ENCODE measurements around the gene ADGRG1. TPM values are rescaled to one million over a fixed set of nuclear protein-coding genes. Genes with fewer than 3 reads are reported as not detected.

The ADGRG1 gene
- total RNA-seq, 1 experiment from 2014 or later: 13.1 TPM

DNA sequence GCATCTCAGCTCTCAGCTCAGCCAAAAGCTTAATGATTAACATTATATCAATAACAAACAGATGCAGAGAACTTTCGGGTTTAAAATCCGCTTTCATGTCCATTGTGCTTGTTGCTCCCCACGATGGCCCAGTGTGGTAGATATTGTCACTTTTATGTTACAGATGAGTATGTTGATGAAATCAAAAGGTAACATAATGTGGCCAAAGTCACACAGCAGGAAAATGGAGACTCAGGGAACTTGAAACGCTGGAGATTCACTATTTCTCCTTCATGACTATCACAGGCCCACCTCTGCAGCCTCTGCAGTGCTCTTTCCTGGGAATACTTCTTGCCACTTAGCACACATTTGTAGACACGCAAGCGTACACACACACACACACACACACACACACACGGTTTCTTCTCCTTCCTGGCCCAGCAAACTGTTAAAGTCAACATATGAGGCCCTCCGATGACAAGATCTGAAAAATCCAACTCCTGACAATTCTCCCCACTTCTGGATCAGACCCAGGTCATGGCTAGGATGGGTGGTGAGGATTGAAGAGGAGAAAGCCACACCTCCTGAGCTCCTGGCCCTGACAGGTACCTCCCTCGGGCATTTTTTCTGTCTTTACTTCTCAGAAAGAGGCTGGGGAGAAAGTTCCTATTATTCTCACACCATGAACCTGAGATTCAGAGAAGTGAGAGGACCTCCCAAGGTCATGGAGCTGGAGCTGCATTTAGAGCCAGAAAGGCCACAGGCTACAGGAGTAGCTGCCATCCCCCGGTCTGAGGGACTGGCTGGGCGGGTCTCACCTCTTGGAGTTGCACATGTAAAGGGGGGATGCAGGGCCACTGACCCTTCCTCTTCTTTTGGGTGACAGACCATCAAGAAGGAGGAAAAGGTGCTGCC is 75.8 kb downstream of the ADGRG1 start:
- no peaks in the 10 kb centered on the region for H3K36me3 ChIP-seq (ENCODE audit: control insufficient read depth, insufficient read depth, low read length)
- intact Hi-C loops (cut with micrococcal nuclease; ENCODE audit: unreplicated experiment) (no loop called here), in situ Hi-C loops (cut with HindIII; ENCODE audit: low pct_unique_long_range_greater_than_20kb, low sequenced_read_pairs) (no loop called here)
- no peak for DNase-seq (ENCODE audit: low read depth, low spot score)
- POLR2A ChIA-PET: interaction anchor here (0.6 kb wide), 1 partner anchor 99 kb away, joined by 5 read pairs; no protein-coding TSS in a partner anchor
- TF ChIP-seq, protein P1, sequence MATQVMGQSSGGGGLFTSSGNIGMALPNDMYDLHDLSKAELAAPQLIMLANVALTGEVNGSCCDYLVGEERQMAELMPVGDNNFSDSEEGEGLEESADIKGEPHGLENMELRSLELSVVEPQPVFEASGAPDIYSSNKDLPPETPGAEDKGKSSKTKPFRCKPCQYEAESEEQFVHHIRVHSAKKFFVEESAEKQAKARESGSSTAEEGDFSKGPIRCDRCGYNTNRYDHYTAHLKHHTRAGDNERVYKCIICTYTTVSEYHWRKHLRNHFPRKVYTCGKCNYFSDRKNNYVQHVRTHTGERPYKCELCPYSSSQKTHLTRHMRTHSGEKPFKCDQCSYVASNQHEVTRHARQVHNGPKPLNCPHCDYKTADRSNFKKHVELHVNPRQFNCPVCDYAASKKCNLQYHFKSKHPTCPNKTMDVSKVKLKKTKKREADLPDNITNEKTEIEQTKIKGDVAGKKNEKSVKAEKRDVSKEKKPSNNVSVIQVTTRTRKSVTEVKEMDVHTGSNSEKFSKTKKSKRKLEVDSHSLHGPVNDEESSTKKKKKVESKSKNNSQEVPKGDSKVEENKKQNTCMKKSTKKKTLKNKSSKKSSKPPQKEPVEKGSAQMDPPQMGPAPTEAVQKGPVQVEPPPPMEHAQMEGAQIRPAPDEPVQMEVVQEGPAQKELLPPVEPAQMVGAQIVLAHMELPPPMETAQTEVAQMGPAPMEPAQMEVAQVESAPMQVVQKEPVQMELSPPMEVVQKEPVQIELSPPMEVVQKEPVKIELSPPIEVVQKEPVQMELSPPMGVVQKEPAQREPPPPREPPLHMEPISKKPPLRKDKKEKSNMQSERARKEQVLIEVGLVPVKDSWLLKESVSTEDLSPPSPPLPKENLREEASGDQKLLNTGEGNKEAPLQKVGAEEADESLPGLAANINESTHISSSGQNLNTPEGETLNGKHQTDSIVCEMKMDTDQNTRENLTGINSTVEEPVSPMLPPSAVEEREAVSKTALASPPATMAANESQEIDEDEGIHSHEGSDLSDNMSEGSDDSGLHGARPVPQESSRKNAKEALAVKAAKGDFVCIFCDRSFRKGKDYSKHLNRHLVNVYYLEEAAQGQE (IDR thresholded peaks at IDR 0.05; ENCODE audit: insufficient read depth in 1 of 2, low read depth in 2 of 2, low read length in 1 of 2): no peak
- no peaks in the 10 kb centered on the region for H3K9me3 ChIP-seq (ENCODE audit: control insufficient read depth, insufficient read depth, low read depth, low read length)
- no peak for ATAC-seq
- no TSS peak for BruUV-seq (replicated peaks)
- CTCF ChIA-PET: no interaction called here
- no peaks in the 10 kb centered on the region for H3K4me1 ChIP-seq (ENCODE audit: control insufficient read depth, insufficient read depth, low read length)
- no peak overlapping the region for H3K27ac ChIP-seq (ENCODE audit: low read length)
- no peak overlapping the region for H3K4me3 ChIP-seq (ENCODE audit: low read depth in 2 of 2, low read length in 2 of 2)
- H3K27me3 ChIP-seq (ENCODE audit: control insufficient read depth, insufficient read depth, low read length): no peaks in the 10 kb centered on the region

DNA sequence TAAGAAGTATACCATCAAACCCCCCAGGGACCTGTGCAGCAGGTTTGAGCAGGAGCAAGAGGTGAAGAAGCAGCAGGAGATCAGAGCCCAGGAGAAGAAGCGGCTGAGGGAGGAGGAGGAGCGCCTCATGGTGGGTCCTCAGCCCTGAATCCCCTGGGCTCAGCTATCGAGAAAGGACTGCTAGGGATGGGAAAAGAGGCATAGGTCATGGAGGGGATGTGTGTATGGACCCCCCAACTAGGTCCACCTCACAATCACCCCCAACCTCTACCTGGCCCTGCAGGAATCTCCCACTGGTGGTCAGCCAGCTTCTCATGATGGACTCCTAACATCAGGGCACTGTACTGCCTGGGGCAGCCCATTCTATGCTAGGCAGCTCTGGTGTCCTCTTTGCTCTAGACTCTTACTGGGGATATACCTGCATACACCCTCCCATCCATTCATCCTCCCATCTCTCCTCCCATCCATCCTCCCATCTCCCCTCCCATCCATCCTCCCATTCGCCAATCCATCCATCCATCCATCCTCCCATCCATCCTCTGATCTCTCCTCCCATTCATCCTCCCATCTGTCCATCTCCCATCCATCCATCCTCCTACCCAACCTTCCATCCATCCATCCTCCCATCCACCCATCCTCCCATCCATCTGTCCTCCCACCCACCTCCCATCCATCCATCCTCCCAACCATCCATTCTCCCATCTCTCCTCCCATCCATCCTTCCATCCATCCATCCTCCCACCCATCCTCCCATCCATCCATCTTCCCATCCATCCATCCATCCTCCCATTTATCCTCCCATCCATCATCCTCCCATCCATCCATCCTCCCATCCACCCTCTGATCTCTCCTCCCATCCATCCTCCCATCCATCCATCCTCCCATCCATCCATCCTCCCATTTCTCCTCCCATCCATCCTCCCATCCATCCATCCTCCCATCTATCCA is 76.7 kb downstream of the ADGRG1 start:
- Histone ChIP-seq H3K9me3 (ENCODE audit: control insufficient read depth, insufficient read depth, low read depth, low read length) (no peaks in the 10 kb centered on the region), H3K4me1 (ENCODE audit: control insufficient read depth, insufficient read depth, low read length) (no peaks in the 10 kb centered on the region), H3K36me3 (ENCODE audit: control insufficient read depth, insufficient read depth, low read length) (no peaks in the 10 kb centered on the region), H3K27me3 (ENCODE audit: control insufficient read depth, insufficient read depth, low read length) (no peaks in the 10 kb centered on the region; the same call in 1 of the 2 replicates), H3K27ac (ENCODE audit: low read length) (no peak overlapping the region), H3K4me3 (ENCODE audit: low read depth in 2 of 2, low read length in 2 of 2) (no peak overlapping the region)
- no peak for DNase-seq (ENCODE audit: low read depth, low spot score)
- intact Hi-C loops (cut with micrococcal nuclease; ENCODE audit: unreplicated experiment) (no loop called here), in situ Hi-C loops (cut with HindIII; ENCODE audit: low pct_unique_long_range_greater_than_20kb, low sequenced_read_pairs) (no loop called here)
- TF ChIP-seq TCF7L2 (IDR thresholded peaks at IDR 0.05; ENCODE audit: low read depth, low read length) (no peak), SIN3A (IDR thresholded peaks at IDR 0.05; ENCODE audit: borderline replicate concordance, insufficient read depth, low read depth, low read length) (no peak), POLR2AphosphoS5 (IDR thresholded peaks at IDR 0.05; ENCODE audit: low read depth, low read length) (no peak)
- TF ChIP-seq, protein P2, sequence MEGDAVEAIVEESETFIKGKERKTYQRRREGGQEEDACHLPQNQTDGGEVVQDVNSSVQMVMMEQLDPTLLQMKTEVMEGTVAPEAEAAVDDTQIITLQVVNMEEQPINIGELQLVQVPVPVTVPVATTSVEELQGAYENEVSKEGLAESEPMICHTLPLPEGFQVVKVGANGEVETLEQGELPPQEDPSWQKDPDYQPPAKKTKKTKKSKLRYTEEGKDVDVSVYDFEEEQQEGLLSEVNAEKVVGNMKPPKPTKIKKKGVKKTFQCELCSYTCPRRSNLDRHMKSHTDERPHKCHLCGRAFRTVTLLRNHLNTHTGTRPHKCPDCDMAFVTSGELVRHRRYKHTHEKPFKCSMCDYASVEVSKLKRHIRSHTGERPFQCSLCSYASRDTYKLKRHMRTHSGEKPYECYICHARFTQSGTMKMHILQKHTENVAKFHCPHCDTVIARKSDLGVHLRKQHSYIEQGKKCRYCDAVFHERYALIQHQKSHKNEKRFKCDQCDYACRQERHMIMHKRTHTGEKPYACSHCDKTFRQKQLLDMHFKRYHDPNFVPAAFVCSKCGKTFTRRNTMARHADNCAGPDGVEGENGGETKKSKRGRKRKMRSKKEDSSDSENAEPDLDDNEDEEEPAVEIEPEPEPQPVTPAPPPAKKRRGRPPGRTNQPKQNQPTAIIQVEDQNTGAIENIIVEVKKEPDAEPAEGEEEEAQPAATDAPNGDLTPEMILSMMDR (IDR thresholded peaks at IDR 0.05): no peak
- TF ChIP-seq, protein P1 (IDR thresholded peaks at IDR 0.05; ENCODE audit: insufficient read depth in 1 of 2, low read depth in 2 of 2, low read length in 1 of 2): no peak
- POLR2A ChIA-PET: no interaction called here
- no peak for ATAC-seq
- BruUV-seq (replicated peaks): no TSS peak
- CTCF ChIA-PET: no interaction called here
